HEK293 (cell line): ENCODE data around the gene LRRC49.
"Not testable (repeated sequence)": the region's sequence is repeated elsewhere in the genome, so short reads cannot be mapped to it uniquely, and the experiment has no call there.

ENCODE experiments used
- ATF2 ChIP-seq: fragments of 450-650 bp; formaldehyde crosslinking; IDR thresholded peaks from 2 replicates; pipeline ENCODE4 v1.5.1; 2016; ENCODE audit warnings: missing biosample characterization, missing genetic modification characterization, low read depth
- CTCF ChIP-seq: fragments of 450-650 bp; formaldehyde crosslinking; IDR thresholded peaks from 2 replicates; pipeline ENCODE4 v1.5.1; 2016; ENCODE audit warnings: missing biosample characterization, missing genetic modification characterization
- KLF10 ChIP-seq: fragments of 450-650 bp; IDR thresholded peaks from 2 replicates; pipeline ENCODE4 v1.5.1; 2018; ENCODE audit warnings: missing biosample characterization, mild to moderate bottlenecking, missing genetic modification characterization
- OSR2 ChIP-seq: fragments of 450-650 bp; formaldehyde crosslinking; IDR thresholded peaks from 2 replicates; pipeline ENCODE4 v1.5.1; 2016; ENCODE audit warnings: missing biosample characterization, missing genetic modification characterization
- PATZ1 ChIP-seq: fragments of 450-650 bp; formaldehyde crosslinking; IDR thresholded peaks from 2 replicates; pipeline ENCODE4 v1.5.1; 2016; ENCODE audit warnings: missing biosample characterization, missing genetic modification characterization
- SP7 ChIP-seq: fragments of 450-650 bp; formaldehyde crosslinking; IDR thresholded peaks from 2 replicates; pipeline ENCODE4 v1.5.1; 2016; ENCODE audit warnings: missing biosample characterization, missing genetic modification characterization
- ZNF112 ChIP-seq: fragments of 450-650 bp; formaldehyde crosslinking; IDR thresholded peaks from 2 replicates; pipeline ENCODE4 v1.5.0; 2017; ENCODE audit warnings: missing biosample characterization, missing genetic modification characterization
- ZNF274 ChIP-seq, 2 experiments: fragments of 200-500 bp in 1 of 2; fragments of 450-650 bp in 1 of 2; sonication (Bioruptor generic) in 1 of 2; formaldehyde crosslinking in 1 of 2; IDR thresholded peaks; 2 replicates each; pipeline versions ENCODE4 v1.5.1 to v1.6.1; 2014 to 2016; ENCODE audit warnings: borderline replicate concordance in 1 of 2, inconsistent platforms in 1 of 2, low read length in 1 of 2, missing biosample characterization in 1 of 2, missing genetic modification characterization in 1 of 2
- ZNF398 ChIP-seq: fragments of 450-650 bp; formaldehyde crosslinking; IDR thresholded peaks from 2 replicates; pipeline ENCODE4 v1.5.1; 2017; ENCODE audit warnings: missing biosample characterization, missing genetic modification characterization
- ZNF433 ChIP-seq: fragments of 450-650 bp; formaldehyde crosslinking; IDR thresholded peaks from 2 replicates; pipeline ENCODE4 v1.5.1; 2016; ENCODE audit warnings: missing biosample characterization, missing genetic modification characterization, low read depth
- ZNF629 ChIP-seq: fragments of 450-650 bp; formaldehyde crosslinking; IDR thresholded peaks from 2 replicates; pipeline ENCODE4 v1.5.1; 2017; ENCODE audit warnings: missing biosample characterization, missing genetic modification characterization
- ZNF707 ChIP-seq: fragments of 450-650 bp; formaldehyde crosslinking; IDR thresholded peaks from 2 replicates; pipeline ENCODE4 v1.5.1; 2016; ENCODE audit warnings: missing biosample characterization, missing genetic modification characterization
- ZSCAN18 ChIP-seq: fragments of 450-650 bp; formaldehyde crosslinking; IDR thresholded peaks from 2 replicates; pipeline ENCODE4 v1.5.1; 2016; ENCODE audit warnings: missing biosample characterization, missing genetic modification characterization

GRCh38 chr15:70858614-70859321 lies 33.9 kb upstream of the LRRC49 start:
- not testable (repeated sequence) for TF ChIP-seq KLF10 (tag by site-specific recombination); CTCF (tag by site-specific recombination); ZSCAN18 (tag by site-specific recombination); SP7 (tag by site-specific recombination); ZNF433; ZNF112 (tag by site-specific recombination); ATF2 (tag by site-specific recombination); PATZ1 (tag by site-specific recombination); ZNF274 (IDR thresholded peaks at IDR 0.05; ENCODE audit: low read length); ZNF274 (tag by site-specific recombination; IDR thresholded peaks at IDR 0.05; ENCODE audit: borderline replicate concordance); ZNF707 (tag by site-specific recombination); OSR2 (tag by site-specific recombination); ZNF629 (tag by site-specific recombination); ZNF398 (tag by site-specific recombination)
